HG03469 (cell line): ENCODE results near the gene PI16.

Source experiments
- ATAC-seq: cut with Tn5 transposase; IDR thresholded peaks from one replicate; pipeline ENCODE4 v1.9.1; 2021; ENCODE audit warnings: mild to moderate bottlenecking, moderate library complexity, moderate number of reproducible peaks; ENCODE audit not compliant: unreplicated experiment

PI16 gene

GRCh38 chr6:36954262-36954931 lies at the start of gene PI16:
Gene PI16, plus strand, starts transcription at chr6:36954738. Its CDS starts 23 bp downstream, at chr6:36954761.
- ATAC-seq: no peak

- no peak for ATAC-seq
Observed at GRCh38 chr6:36904851-36905393, 49.6 kb upstream of the PI16 start.

GRCh38 chr6:36906539-36907325 lies 47.8 kb upstream of the PI16 start:
- no peak for ATAC-seq

- ATAC-seq: no peak
Observed at GRCh38 chr6:36907781-36908180, 46.8 kb upstream of the PI16 start.

- no peak for ATAC-seq
Observed at GRCh38 chr6:36908747-36909146, 45.8 kb upstream of the PI16 start.

GRCh38 chr6:36912030-36912454 lies 42.5 kb upstream of the PI16 start:
- ATAC-seq: no peak

GRCh38 chr6:36912586-36912985 lies 42.0 kb upstream of the PI16 start:
- peak; percentile 86 for ATAC-seq

GRCh38 chr6:36913082-36913481 lies 41.5 kb upstream of the PI16 start:
- no peak for ATAC-seq

GRCh38 chr6:36914227-36914794 lies 40.2 kb upstream of the PI16 start:
- ATAC-seq: no peak

GRCh38 chr6:36915599-36915998 lies 38.9 kb upstream of the PI16 start:
- no peak for ATAC-seq

GRCh38 chr6:36916126-36916525 lies 38.4 kb upstream of the PI16 start:
- no peak for ATAC-seq

- no peak for ATAC-seq
Observed at GRCh38 chr6:36917541-36918193, 36.9 kb upstream of the PI16 start.

- no peak for ATAC-seq
Observed at GRCh38 chr6:36920049-36920448, 34.5 kb upstream of the PI16 start.

GRCh38 chr6:36920546-36920945 lies 34.0 kb upstream of the PI16 start:
- ATAC-seq: no peak

- no peak for ATAC-seq
Observed at GRCh38 chr6:36924131-36924530, 30.4 kb upstream of the PI16 start.

GRCh38 chr6:36924778-36925374 lies 29.7 kb upstream of the PI16 start:
- no peak for ATAC-seq

GRCh38 chr6:36925809-36926208 lies 28.7 kb upstream of the PI16 start:
- ATAC-seq: no peak

- ATAC-seq: no peak
Observed at GRCh38 chr6:36926708-36927513, 27.6 kb upstream of the PI16 start.

GRCh38 chr6:36927691-36928546 lies 26.6 kb upstream of the PI16 start:
- ATAC-seq: no peak
